HG03460 (cell line): ENCODE results near the gene NEK6.

ENCODE experiments used
- ATAC-seq: cut with Tn5 transposase; IDR thresholded peaks from one replicate; pipeline ENCODE4 v1.9.1; 2021; ENCODE audit not compliant: unreplicated experiment

Gene NEK6

DNA sequence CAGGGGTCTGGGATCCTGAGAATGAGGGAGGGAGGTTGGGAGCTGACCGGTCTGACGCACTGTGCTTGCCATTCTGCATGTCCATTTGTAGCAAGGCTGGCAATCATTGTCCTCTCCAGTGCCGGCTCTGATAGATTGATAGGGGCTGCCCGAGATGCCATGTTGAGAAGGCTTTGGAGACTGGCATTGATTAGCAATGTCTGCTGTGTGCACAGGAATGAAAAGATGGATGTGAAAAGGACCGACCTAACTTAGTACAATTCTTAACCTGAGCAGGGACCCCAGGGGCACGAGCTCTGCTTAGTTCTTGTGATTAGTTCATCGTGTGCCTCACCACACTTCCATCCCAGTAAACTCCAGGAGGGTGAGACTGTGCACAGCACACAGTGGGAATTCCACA lies 17.0 kb downstream of the NEK6 start:
- no peak for ATAC-seq

DNA sequence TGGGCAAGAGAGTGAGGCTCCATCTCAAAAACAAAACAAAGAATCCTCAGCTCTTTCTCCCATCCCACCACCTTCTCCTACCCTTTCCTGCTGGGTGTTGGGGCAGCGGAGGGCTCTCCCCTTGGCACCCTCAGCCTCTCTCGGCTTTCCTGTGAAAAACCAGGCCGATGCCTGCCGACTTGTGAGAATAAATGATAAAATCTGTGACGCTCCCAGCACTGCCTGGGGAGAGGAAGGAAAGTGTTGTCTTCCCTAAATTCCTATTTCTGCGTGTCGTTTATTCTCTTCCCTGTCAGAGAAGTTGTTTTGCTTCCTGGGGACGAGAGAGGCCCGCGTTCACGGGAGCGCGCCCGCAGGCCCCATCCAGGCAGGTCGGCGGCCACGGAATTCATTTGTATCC lies 19.7 kb downstream of the NEK6 start:
- no peak for ATAC-seq

DNA sequence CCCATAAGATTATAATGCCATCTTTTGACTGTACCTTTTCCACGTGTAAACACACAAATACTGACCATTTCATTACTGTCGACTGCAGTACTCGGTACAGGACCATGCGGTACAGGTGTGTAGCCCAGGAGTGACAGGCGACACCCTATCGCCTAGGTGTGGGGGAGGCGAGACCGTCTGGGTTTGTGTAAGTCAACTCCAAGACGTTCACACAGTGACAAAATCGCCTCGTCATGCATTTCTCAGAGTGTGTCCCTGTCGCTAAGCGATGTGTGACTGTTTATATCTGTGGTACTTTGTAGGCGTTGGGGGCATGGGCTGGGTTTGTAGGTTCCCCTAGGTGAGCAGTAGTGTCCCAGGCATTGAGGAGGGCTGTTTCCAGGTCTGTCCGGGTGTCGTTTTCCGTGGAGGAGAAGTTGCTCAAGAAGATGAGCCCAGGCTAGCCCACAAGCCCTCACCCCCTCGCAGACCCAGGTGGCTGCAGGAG lies 20.3 kb downstream of the NEK6 start:
- no peak for ATAC-seq

DNA sequence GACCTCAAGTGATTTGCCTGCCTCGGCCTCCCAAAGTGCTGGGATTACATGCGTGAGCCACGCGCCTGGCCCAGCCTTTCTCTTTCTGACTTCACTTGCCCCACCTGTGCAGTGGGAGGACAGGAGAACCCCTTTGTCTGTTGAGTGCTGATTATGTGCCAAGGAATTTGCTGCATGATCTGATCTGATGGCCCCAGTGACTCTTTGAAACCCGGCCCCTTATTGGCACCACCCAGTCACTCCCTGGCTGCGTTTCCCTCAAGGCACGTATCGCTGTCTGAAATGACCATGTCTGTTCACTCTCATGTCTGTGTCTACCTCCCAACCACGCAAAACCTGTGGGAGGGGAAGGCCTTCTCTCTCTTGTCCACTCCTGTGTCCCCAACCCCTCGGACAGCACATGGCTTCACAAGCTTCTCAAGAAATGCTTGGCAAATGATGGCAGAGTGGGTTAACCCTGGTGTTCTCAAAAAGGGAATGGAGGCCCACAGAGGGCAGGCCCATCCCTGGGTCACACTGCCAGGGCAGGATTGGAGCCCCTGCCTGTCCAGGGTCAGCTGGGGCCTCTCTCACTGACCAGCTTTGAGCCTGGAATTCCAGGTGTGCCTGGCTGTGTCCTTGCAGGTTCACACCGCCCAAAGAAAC lies 21.9 kb downstream of the NEK6 start:
- no peak for ATAC-seq

DNA sequence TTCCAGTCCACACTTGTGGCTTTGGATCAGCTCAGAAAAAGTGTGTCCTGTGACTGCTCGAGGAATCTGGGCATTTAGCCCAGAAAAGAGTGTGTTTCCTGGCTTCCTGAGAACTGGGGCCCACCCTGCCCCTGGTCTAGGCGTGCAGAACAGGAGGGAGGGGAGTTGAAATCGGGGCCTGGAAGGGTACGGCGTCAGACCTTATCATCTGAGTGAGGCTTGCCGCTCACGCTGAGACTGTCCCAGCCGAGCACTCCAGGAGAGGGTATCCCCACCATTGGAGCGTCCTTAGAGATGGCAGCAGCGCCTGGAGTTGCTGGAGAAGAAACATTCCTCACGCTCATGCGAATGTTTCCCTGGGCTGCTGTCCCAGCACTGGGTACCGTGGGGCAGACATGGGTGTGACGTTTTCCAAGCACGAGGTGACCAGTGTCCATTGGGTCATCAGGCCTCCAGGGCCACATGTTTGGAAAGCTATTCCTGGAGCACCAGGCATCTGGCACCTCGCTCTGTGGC lies 22.5 kb downstream of the NEK6 start:
- no peak for ATAC-seq

DNA sequence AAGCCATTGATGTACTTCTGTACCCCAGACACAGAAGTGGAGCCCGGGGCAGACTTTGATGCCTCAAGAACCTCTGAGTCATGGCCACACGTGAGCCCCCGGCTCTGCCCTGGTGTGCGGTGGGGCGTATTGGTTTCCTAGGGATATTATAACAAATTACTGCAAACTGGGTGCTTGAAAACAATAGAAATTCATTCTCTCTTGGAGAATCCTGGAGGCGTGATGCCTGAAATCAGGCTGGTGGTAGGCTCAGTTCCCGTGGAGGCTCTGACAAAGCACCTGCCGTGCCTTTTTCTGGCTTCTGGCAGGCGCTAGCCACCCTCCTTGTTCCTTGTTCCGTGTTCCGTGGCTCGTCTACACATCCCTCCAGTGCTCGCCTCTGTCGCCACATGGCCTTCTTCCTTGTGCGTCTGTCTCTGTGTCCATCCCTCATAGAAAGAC lies 24.2 kb downstream of the NEK6 start:
- no peak for ATAC-seq

DNA sequence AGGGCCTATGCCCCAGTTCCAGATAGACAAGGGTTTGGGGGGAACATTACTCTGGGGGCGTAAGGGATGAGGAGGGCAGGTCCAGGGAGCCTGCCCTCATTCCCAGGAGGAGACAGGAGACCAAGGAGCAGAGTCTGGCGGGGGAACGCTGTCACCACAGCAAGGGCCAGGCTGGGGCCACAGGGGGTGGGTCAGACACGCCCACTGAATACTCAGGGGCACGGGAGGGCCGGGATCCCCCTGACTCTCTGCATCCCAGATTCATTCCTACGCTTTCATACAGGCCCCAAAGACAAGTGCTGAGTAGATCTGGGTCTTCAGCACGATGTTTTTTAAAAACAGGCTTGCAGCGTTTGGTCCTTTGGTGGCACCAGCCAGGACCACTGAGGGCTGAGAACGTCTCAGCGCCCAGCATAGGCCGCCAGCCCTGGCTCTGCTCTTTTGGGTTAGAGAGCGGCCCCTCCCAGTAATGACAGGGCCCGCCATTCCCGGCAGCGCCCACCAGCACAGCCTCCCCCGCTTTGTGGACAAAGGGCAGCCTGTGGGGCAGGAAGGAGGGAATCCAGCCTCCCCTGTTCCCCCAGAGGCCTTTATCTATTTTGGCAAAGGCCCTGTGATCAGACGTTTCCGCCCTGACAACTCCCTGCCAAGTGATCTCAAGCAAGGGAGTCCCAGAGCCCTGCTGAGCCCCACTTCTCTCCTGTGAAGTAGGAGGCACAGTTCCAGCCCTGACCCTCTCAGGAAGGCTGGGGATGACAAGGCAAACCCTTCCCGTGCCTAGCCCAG lies 24.9 kb downstream of the NEK6 start:
- no peak for ATAC-seq

DNA sequence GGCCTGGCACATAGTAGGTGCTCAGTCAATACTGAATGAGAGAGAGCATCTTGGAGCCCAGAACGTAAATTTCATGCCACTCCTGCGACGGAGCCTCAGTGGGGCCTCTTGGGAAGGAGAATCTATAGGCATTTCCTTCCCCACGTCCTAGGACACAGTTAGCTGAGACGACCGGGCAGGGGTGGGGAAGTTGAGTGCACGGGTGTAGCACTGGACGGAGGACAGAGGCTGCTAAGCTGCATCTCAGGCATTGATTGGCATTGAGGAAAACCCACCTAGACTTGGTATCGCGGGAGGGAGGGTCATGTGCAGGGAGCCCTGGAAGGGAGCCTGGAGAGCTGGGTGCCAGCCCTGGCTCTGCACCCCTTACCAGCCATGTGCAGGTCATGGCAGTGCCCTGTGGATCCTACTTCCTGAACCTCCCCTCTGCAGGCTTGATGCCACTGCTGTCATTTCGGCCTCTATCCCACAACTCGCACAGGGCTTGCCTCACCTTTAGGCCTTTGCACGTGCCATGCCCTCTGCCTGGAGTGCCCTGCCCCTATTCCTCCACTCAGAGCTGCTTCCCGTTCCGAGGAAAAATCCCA lies 25.6 kb downstream of the NEK6 start:
- ATAC-seq, result no peak

DNA sequence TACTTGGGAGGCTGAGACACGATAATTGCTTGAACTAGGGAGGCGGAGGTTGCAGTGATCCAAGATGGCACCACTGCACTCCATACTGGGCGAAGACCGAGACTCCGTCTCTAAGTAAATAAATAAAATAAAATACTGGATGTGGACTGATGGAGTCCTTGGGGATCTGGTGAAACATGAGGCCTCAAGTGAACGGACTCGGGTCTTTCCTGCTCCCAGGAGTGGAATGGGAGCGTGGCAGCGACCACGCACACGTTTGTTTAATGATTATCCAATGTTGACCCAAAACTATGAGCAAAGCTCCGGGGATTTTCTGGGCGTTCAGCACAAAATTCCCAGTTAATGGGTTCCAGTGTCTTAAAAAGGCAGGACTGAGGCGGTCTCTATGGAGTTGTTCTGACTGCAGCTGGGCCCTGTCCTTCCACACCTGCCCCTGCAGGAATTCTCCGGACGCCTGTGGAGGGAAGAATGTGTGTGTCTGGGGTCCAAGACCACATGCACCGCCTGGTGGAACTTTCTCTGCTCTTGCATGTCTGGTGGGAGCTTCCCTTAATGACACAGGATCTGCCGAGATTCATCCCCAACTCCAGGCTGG lies 26.6 kb downstream of the NEK6 start:
- no peak for ATAC-seq

DNA sequence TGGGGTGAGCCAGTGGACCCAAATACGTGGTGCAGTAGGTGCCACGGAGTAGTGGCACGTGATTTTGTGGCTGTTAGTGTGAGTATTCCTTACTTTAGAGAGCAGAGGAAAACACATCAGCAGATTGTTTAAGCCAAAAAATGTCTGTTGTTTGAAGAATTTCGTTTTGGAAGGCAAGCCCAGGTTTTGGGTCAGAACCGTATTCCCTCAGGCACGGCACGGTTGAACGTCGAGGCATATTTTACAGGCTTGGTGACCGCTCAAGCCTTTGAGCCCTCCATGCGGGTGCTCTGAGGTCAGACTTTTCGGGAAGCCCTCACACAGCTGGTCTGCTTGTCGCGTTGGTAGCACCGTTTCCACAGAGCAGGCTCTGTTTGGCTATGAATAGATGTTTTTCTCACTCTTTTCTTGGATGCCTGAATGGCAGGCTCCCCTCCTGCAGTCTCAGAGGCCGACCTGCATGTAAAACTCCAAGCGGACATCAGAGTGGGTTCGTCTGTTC lies 27.2 kb downstream of the NEK6 start:
- ATAC-seq, result no peak

DNA sequence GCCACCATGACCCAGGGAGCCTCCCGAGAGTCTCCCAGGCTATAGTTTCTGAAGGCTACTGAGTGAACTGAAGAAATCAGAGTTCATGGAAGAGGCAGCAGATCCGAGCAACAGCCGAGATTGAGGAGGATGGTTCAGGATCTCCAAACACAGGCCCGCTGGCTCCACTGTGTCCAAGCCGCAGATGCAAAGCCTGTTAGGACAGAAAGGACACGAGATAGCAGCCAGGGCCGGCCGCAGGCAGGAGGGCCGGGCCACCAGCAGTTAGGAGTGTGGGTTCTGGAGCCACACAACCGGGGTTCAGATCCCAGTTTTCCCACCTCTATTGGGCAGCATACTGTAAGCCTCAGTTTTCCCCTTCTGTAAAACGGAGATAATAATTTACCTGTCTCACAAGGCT lies 27.7 kb downstream of the NEK6 start:
- no peak for ATAC-seq

DNA sequence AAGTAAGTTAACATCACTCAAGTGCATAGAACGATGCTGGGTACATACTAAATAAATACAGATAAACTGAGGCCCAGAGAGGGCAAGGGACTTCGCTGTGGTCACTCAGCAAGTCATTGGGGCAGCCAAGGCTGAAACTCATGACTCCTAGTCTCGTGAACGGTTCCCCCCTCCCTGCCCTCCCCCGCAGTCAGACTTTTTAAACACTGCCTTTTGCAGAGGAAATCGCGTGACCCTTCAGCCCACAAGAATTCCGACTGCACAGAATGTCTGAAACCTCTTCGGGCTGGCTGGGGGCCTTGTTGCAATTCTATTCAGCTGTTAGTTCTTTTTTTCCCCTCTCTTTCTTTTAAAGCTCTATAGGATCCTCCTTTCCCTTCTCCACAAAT lies 28.1 kb downstream of the NEK6 start:
- ATAC-seq, result peak; percentile 23

DNA sequence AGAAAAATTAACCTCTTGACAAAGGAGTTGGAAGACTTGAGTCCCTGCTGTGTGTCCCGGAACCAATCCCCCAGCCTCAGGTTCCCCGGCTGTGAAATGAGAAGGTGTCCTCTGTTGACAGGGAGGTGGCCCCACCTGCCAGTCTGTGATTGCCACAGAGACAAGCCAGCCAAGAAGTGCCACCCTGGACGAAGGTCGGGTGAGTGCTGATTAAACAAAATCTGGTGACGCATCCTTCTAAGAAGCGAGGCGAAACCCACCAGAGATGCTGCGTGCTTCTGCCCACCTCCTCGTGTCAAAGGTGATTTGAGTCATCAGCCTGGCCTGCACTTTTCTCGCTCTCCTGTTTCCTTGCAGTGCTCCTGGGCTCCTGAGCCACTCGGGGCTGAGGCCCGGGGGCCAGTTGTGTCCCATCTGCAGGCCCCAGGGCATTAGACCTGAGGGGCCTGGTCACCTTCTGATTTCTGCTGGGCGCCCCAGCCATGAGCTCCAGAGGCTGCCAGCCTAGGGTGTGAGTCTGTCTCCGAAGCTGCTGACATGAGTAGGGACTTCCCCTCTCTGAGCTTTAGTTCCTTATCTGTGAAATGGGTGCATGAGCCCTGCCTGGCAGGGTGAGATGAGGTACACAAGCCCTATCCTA lies 28.7 kb downstream of the NEK6 start:
- ATAC-seq, result peak; percentile 38

DNA sequence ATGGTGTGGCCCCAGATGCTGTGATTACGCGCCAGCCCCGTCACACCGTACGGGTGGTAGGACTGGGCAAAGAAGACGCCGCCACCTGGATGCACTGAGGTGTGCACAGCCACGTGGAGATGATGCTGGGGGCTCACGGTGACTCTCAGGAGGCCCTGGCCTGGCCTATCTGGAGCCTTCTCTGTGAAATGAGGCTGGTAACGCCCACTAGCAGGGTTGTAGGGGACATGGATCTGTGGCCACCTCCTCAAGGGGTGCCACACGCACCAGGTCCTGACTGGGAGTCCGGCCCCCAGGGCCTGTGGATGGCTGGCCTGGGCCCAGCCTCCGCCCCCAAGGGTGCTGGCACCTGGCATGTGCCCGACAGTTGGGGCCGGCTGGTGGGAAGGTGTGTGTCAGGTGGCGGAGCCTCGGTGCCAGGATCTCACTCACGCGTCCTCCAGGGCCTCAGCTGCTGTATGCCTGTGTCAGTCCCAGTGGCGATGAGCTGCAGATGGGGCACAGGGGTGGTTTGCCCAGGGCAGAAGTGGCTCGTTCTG lies 32.4 kb downstream of the NEK6 start:
- no peak for ATAC-seq

DNA sequence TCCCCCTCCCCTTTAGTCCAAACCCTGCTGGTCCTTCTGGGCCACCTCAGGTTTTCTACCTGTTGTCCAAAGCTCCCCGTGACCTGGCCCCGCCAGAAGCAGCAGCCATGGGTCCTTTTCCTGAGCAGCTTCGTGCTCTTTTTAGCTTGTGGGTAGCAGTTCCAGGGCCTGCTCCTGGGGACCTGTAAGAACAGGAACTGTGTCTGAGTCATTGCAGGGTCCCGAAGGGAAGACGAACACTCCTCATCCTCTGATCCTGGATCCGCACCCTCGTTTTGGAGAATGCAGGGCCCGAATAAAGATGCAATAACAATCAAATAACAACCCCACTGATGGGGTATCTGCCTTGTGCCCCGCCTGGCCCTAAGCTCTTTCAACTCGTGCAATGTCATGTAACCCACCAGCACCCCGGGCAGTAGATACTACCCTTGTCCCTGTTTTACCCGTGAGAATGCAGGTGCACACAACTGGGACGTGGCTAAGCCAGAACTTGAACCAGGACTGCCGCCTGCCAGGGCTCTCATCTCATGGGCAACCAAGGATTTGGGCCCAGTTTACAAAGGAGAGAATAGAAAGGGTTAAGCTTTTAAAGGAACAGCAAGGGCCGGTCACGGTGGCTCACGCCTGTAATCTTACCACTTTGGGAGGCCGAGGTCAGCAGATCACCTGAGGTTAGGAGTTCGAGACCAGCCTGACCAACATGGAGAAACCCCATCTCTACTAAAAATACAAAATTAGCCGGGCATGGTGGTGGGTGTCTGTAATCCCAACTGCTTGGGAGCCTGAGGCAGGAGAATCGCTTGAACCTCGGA lies 33.2 kb downstream of the NEK6 start:
- ATAC-seq, result no peak

DNA sequence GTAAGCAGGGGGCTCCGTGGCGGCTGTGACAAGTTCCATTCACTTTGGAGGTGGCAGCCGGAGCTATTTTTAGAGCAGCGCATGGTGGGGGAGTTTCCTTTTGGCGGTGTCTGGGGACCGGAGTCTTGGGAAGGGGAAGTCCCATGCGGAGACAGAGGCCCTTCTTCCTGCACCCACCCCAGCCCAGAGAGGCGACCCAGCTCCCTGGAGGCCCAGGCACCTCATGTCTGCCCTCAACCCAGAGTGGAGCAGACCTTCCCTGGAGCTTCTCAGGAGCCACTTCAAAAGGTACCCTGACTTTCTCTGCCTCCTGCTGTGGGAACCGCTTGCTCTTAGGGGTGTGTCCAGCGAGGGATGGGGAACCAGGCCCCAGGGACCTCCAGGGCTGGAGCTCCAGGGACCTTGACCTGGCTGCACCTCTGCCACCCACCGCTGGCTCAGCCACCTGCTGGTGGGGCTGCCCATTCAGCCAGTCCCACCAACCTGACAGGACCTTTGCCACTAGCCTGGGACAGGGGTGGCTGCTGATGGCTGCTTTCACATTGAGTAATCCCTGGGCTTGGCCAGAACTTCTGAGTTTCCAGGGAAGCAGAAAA lies 34.1 kb downstream of the NEK6 start:
- ATAC-seq, result peak; percentile 40

DNA sequence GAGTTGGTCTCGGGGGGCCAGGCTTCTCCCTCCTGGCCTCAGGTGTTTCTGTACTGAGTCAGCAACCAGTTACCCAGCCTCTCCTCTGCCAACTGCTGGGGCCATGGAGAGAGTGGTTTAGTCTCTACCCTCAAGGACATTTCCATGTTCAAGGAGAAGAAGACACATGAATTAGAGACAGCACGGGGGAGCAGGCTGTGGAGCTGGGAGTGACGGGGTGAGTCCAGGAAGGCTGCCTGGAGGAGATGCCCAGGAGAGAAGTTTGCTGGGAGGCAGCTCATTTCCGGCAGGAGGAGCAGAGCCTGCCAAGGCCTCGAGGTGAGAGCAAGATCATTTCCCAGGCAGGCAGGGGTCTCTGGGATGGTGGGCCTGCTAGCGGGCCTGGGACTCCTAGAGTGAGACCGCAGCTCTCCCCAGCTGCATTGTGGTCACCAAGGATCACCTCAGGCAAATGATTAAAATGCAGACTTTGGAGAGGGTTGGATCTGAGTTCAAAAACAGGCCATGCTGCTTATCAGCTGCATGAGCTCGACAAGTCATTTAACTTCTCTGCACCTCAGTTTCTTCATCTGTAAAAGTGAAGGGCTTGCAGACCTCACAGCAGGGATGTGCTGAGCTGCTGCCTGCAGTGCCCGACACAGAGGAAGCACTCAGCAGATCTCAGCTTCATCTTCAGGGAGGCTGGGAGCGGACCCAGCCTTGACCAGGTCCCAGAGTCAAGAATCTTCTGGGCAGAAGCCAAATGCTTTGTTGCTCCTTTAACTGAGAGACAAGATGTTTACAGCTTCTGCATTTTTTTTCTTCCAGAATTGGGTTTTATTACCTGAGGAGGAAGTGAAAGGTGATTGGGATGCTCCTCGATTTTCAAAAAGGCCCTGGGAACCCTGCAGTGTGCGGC lies 35.2 kb downstream of the NEK6 start:
- no peak for ATAC-seq

DNA sequence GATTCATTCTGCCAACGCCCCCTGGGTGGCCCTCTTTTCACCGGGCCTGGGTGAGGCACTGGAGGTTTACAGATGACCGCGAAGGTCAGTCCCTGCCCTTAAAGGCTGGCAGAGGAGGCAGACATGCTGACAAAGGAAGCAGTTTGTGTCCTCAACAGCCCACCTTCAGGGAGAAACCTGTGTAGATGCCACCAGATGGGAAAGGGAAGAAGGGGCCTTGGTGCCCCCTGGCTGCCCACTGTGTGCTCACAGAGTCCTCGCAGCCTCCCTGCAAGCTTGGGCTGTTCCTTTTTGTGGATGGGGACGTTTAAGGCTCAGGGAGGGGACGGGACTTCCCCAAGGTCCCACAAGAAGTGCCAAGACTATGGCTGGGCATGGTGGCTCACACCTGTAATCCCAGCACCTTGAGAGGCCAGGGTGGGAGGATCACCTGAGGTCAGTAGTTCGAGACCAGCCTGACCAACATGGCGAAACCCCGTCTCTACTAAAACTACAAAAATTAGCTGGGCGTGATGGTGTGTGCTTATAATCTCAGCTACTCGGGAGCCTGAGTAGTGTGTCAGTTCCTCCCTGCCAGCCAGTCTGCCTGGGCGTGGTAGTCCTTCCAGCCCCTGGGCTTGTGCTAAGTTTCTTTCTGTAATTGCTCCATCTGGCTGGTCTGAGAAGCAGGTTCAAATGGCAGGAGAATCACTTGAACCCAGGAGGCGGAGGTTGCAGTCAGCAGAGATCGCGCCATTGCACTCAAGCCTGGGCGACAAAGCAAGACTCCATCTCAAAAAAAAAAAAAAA lies 36.2 kb downstream of the NEK6 start:
- ATAC-seq, result no peak
